GM10847 (cell line): ENCODE data around the gene STS.

Experiments used
- POLR2A ChIP-seq: IDR thresholded peaks from 2 replicates; pipeline ENCODE4 v1.6.1; 2011; ENCODE audit not compliant: insufficient read length; ENCODE audit errors: extremely low read depth

Gene STS

DNA sequence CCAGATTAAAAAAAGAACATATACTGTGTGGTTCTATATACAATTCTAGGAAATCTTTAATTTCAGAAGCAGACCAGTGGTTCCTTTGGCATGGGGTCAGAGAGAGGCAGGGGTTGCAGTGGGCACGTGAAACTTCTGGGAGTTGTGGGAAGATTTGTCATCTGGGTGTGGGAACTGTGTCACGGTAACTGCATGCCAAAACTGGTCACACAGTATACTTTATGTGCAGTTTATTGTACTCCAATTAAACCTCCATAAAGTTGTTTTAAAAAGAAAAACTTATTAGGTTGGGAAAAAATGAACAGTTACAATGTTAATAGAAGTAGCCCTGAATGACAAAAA is 26.7 kb upstream of the STS start:
- no peak for TF ChIP-seq POLR2A

DNA sequence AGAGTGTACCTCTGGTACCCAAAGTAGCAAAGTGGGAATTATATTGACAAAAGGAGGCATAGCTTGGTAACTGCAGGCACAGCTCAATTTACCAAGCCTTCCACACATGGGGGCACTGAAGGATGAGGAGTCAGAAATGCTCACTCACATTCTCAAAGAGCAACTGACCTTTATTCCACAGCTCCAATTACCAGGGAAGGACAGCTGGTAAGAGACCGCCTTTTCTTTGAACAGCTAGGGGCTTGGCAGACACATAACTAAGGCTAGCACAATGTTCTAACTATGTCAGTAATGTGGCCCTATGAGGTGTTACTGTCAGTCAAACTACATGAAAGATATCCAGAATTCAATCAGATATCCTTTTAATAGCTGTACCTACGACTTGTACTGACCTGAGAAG is 20.5 kb upstream of the STS start:
- TF ChIP-seq POLR2A: no peak

- no peak for TF ChIP-seq POLR2A
These were observed 15.9 kb upstream of the STS start for GRCh38 chrX:7131621-7132020.

GRCh38 chrX:7132335-7133049 is 15.0 kb upstream of the STS start:
- TF ChIP-seq POLR2A: no peak

GRCh38 chrX:7133050-7133440 is 14.5 kb upstream of the STS start:
- no peak for TF ChIP-seq POLR2A

DNA sequence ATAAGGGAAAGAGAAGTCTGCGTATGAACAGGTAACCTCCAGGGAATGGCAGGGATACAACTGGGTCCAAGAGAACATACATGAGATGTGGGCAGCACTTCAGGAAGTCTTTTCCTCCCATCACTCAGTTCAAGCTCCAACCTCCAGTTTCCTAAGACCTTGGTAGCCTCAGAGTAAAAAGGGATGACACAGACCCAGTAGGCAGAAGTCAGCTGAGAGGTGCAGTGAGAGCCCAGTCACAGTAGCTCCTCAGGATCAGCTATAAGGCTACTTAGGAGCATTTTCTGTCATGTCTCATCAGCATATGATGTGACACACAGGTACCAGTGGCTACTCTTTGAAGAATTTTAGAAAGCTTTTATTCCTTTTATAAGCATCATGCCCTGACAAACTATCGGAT is 12.5 kb upstream of the STS start:
- TF ChIP-seq POLR2A: no peak

- TF ChIP-seq POLR2A: no peak
These were observed 8.1 kb upstream of the STS start for GRCh38 chrX:7139202-7140081.

- TF ChIP-seq POLR2A: no peak
These were observed 4.4 kb upstream of the STS start for GRCh38 chrX:7143076-7143475.

GRCh38 chrX:7143941-7144525 is 3.5 kb upstream of the STS start:
- no peak for TF ChIP-seq POLR2A

DNA sequence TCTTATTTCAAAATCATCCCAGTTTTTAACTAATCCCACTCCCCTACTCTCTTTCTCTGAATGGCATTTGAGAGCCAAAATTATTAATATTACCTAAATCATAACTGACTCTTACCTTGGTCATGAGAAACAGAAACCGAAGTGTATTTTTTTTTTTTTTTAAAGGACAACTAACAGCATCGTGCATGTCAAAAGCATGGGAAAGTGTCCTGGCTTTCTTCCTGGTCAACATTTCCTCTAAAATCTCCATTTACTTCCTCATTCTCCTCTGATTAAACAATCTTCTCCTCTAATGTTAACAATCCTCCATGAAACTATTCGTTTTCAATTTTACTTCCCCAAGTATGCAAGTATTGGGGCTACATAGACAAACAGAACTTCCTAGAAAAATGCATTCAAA is 2.1 kb upstream of the STS start:
- TF ChIP-seq POLR2A: no peak

DNA sequence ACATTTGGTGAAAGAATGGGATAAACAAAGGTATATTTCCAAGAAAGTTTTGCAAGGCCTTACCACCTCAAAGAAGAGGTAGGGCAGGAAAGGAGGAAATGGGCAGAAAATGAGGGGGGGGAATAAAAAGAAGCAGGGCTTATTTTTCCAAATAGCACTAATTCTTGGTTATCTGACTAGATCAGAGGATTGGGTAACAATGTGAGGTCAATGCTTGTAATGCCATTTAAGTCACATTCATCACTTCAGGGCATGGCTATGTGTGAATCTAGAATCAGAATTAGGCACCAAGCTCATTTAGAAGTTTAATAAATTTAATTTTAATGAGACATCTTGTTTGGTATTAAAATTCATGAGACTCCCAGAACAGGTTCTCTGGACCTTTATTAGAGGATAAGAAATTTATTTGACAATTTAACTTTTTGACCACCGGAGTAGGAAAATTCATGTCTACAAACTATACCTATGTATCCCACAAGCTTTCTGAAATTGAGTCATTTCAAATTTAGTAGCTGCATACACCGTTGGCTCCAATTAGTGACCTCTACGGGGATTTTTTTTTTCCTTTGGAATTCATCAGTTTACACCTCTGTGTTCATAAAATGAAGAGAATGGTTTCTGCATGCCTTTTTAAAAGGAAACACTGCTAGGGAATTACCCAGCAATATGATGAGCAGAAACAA is 1.4 kb upstream of the STS start:
- no peak for TF ChIP-seq POLR2A

DNA sequence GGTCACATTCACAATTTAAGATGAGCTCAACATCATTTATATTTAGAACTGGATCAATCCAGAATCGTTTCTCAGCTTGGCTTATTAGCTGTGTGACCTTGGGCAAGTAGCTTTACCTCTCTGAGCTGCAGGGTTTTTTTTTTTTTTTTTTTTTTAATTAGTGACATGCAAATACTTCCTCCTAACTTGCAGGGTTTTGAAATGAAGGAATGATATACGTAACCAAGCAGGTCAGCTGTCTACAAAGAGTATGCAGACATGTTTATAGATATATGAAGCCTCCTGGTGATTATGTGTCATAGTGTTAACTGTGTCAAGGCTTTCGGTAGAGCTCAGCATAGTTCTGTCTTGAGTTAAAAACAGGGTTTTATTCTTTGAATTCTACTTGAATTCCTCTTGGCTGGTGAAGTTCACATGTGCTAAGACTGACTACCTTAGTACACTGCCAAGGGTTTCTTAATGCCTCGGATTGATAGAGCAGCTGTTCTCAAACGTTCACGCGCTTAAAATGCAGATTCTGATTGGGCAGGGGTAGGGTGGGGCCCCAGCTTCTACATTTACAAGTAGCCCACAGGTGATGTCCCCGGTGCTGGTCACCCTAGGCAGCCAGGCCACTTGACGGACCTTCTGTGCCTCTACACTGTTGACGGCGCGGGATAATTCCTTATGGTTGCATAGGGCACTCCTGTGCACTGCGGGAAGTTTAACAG is 654 bp upstream of the STS start:
- no peak for TF ChIP-seq POLR2A

- peak; percentile 62 for TF ChIP-seq POLR2A
These were observed 704 bp downstream of the STS start, which contains the start of gene PUDP for GRCh38 chrX:7147978-7148854. Gene PUDP, minus strand, starts transcription at chrX:7148153. Its CDS starts 40 bp downstream, at chrX:7148113.

DNA sequence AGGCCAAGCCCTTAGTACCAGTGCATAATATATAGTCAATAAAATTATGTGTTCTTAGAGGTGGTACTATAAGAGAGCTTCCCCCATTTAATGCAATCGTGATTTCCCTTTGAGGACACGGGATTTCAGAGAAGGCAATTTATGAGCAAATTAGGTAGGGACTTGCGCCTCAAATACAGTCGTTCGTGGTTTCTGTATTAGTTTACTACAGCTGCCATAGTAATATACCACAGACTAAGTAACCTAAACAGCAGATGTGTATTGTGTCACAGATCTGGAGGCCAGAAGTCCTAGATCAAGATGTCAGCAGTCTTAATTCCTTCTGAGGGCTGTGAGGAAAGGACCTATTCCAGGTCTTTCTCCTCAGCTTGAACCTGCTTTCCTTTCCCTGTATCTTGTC is 1.9 kb downstream of the STS start:
- TF ChIP-seq POLR2A: no peak
